ENCODE results near the gene MARVELD2. TPM values are rescaled to one million over a fixed set of nuclear protein-coding genes. Genes with fewer than 3 reads are reported as not detected.
A peak's percentile ranks its signal among the peaks of the same experiment; 100 is the strongest.

Gene MARVELD2
- total and polyA plus RNA-seq, 2 donors (not counting 1 experiment from before 2014, with no cell fraction given) = 0.19 to 0.94 TPM

DNA sequence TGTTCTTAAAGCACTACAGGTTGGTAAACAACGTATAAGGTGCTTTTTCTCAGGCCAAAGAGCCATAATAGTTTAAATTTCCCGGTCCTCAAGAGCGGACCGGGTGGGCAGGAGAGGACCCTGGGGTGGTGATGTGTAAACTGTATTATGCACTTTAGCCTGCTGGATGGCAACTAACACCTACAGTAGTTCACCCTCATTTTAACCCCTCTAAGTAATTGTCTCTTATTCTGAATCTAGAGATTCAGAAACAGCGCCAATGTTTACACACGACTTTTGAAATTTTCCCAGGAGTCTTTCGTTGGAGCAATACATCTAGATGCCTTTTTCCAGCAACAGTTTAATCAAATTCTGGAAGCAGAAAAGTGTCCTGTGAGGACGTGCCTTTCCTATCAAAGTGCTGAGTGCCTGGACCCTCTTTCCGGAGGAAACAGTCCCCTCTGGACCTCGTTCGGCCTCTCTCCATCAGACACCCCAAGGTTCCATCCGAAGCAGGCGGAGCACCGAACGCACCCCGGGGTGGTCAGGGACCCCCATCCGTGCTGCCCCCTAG lies 77.0 kb downstream of the MARVELD2 start:
- Histone ChIP-seq H3K9me3 (ENCODE audit: control extremely low read depth in 1 of 3, control insufficient read depth in 2 of 3, insufficient read depth in 1 of 3, low read length in 2 of 3) (peaks cover 0 to 4% (median 0%) of the 10 kb centered on the region in 3 donors), H3K36me3 (replicated peaks in 1 of 2; ENCODE audit: control extremely low read depth in 1 of 2, control insufficient read depth in 1 of 2, extremely low read depth in 1 of 2, insufficient read depth in 2 of 2, low read length in 1 of 2) (no peaks in the 10 kb centered on the region), H3K9ac (ENCODE audit: low read length) (peak overlapping the region; percentile 58), H3K79me2 (ENCODE audit: control insufficient read depth, insufficient read depth, low read length) (no peaks in the 10 kb centered on the region), H4K20me1 (ENCODE audit: control insufficient read depth, insufficient read depth, low read length, poor library complexity, severe bottlenecking) (no peaks in the 10 kb centered on the region), H3K27me3 (replicated peaks in 1 of 4; ENCODE audit: control extremely low read depth in 1 of 4, control insufficient read depth in 3 of 4, insufficient read depth in 4 of 4, low read length in 3 of 4) (peaks cover 0 to 31% (median 24%) of the 10 kb centered on the region in 4 experiments), H2AFZ (ENCODE audit: insufficient read depth, low read depth, low read length, poor library complexity, severe bottlenecking) (peak overlapping the region; percentile 65), H3K27ac (ENCODE audit: low read length in 2 of 2) (no peak overlapping the region), H3K4me3 (ENCODE audit: control extremely low read depth in 1 of 5, extremely low read depth in 1 of 5, insufficient read depth in 1 of 5, low read depth in 2 of 5, low read length in 4 of 5) (peak overlapping the region in 1 of 5 experiments; percentile 55), H3K4me2 (replicated peaks; ENCODE audit: low read depth, low read length, poor library complexity, severe bottlenecking) (peak overlapping the region; percentile 83), H3K4me1 (ENCODE audit: control insufficient read depth in 2 of 2, insufficient read depth in 2 of 2, low read length in 2 of 2) (peaks cover 20 to 22% of the 10 kb centered on the region in 2 donors)
- CTCF ChIA-PET = no interaction called here
- TF ChIP-seq, protein P1, sequence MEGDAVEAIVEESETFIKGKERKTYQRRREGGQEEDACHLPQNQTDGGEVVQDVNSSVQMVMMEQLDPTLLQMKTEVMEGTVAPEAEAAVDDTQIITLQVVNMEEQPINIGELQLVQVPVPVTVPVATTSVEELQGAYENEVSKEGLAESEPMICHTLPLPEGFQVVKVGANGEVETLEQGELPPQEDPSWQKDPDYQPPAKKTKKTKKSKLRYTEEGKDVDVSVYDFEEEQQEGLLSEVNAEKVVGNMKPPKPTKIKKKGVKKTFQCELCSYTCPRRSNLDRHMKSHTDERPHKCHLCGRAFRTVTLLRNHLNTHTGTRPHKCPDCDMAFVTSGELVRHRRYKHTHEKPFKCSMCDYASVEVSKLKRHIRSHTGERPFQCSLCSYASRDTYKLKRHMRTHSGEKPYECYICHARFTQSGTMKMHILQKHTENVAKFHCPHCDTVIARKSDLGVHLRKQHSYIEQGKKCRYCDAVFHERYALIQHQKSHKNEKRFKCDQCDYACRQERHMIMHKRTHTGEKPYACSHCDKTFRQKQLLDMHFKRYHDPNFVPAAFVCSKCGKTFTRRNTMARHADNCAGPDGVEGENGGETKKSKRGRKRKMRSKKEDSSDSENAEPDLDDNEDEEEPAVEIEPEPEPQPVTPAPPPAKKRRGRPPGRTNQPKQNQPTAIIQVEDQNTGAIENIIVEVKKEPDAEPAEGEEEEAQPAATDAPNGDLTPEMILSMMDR (IDR thresholded peaks at IDR 0.05) = no peak
- TF ChIP-seq EZH2 (IDR thresholded peaks at IDR 0.05; ENCODE audit: borderline replicate concordance, insufficient read depth, low read depth, low read length, poor library complexity, severe bottlenecking) = no peak
- Mint-ChIP-seq H3K4me3 (peak overlapping the region; percentile 75), H3K27me3 (peaks cover 50% of the 10 kb centered on the region), H3K4me1 (peaks cover 17% of the 10 kb centered on the region), H3K9me3 (ENCODE audit: insufficient read depth) (no peaks in the 10 kb centered on the region), H3K27ac (no peak overlapping the region)
- no peak for ATAC-seq (ENCODE audit: low read depth)
- intact Hi-C loops (cut with micrococcal nuclease) = no loop called here
- 11% methylated on average over 13 of the region's 17 CpGs for WGBS (ENCODE audit: insufficient coverage)
- DNase-seq = no peak
- POLR2A ChIA-PET = no interaction called here

DNA sequence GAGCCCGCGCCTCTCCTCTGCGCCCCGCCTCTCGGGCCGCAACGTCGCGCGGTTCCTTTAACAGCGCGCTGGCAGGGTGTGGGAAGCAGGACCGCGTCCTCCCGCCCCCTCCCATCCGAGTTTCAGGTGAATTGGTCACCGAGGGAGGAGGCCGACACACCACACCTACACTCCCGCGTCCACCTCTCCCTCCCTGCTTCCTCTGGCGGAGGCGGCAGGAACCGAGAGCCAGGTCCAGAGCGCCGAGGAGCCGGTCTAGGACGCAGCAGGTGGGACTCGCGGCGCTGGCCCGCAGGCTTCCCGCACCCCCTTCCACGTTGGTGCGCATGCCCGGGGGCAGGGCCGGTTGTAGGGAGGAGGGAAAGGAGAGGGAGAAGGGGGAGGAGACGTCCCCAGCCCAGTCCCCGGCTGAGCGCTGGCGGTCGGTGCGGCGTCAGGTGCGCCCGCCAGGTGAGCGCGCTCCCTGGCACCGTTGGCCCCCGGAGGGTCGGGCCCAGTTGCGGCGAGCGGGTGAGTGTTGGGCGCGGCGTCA lies 77.5 kb downstream of the MARVELD2 start, which contains the start of gene OCLN:
Gene OCLN (plus strand): TSS at position 400 of the 532 bp plus-strand sequence. CDS start 11,455 bp downstream, outside the sequence.
- Mint-ChIP-seq H3K9me3 (ENCODE audit: insufficient read depth) (no peaks in the 10 kb centered on the region), H3K27ac (no peak within 1 kb of the TSS), H3K27me3 (peaks cover 53% of the 10 kb centered on the region), H3K4me1 (peaks cover 17% of the 10 kb centered on the region), H3K4me3 (peak within 1 kb of the TSS; percentile 75)
- TF ChIP-seq EZH2 (IDR thresholded peaks at IDR 0.05; ENCODE audit: borderline replicate concordance, insufficient read depth, low read depth, low read length, poor library complexity, severe bottlenecking) = no peak
- TF ChIP-seq, protein P1 (IDR thresholded peaks at IDR 0.05) = no peak
- Histone ChIP-seq H3K9ac (ENCODE audit: low read length) (peak within 1 kb of the TSS; percentile 58), H3K9me3 (ENCODE audit: control extremely low read depth in 1 of 3, control insufficient read depth in 2 of 3, insufficient read depth in 1 of 3, low read length in 2 of 3) (peaks cover 0 to 4% (median 0%) of the 10 kb centered on the region in 3 donors), H3K4me1 (ENCODE audit: control insufficient read depth in 2 of 2, insufficient read depth in 2 of 2, low read length in 2 of 2) (peaks cover 20 to 22% of the 10 kb centered on the region in 2 donors), H4K20me1 (ENCODE audit: control insufficient read depth, insufficient read depth, low read length, poor library complexity, severe bottlenecking) (no peaks in the 10 kb centered on the region), H3K36me3 (replicated peaks in 1 of 2; ENCODE audit: control extremely low read depth in 1 of 2, control insufficient read depth in 1 of 2, extremely low read depth in 1 of 2, insufficient read depth in 2 of 2, low read length in 1 of 2) (no peaks in the 10 kb centered on the region), H3K27ac (ENCODE audit: low read length in 2 of 2) (no peak within 1 kb of the TSS), H3K4me3 (ENCODE audit: control extremely low read depth in 1 of 5, extremely low read depth in 1 of 5, insufficient read depth in 1 of 5, low read depth in 2 of 5, low read length in 4 of 5) (peak within 1 kb of the TSS; percentile 8 to 55 (median 45)), H2AFZ (ENCODE audit: insufficient read depth, low read depth, low read length, poor library complexity, severe bottlenecking) (peak within 1 kb of the TSS; percentile 65), H3K79me2 (ENCODE audit: control insufficient read depth, insufficient read depth, low read length) (no peaks in the 10 kb centered on the region), H3K27me3 (replicated peaks in 1 of 4; ENCODE audit: control extremely low read depth in 1 of 4, control insufficient read depth in 3 of 4, insufficient read depth in 4 of 4, low read length in 3 of 4) (peaks cover 0 to 32% (median 24%) of the 10 kb centered on the region in 4 experiments), H3K4me2 (replicated peaks; ENCODE audit: low read depth, low read length, poor library complexity, severe bottlenecking) (peak within 1 kb of the TSS; percentile 83)
- intact Hi-C loops (cut with micrococcal nuclease) = no loop called here
- ChIA-PET POLR2A (no interaction called here), CTCF (no interaction called here)
- no peak for ATAC-seq (ENCODE audit: low read depth)
- DNase-seq = peak; percentile 30
- WGBS (ENCODE audit: insufficient coverage) = 1% methylated on average over 56 of the region's 56 CpGs

Data from B cell (primary cell).